ENCODE data around the gene MRPL24.

The MRPL24 gene

GRCh38 chr1:156744786-156745419 lies 4.0 kb upstream of the MRPL24 start:
- FAIRE-seq (no peak), DNase-seq (ENCODE audit: insufficient read length, low spot score) (no peak)

DNA sequence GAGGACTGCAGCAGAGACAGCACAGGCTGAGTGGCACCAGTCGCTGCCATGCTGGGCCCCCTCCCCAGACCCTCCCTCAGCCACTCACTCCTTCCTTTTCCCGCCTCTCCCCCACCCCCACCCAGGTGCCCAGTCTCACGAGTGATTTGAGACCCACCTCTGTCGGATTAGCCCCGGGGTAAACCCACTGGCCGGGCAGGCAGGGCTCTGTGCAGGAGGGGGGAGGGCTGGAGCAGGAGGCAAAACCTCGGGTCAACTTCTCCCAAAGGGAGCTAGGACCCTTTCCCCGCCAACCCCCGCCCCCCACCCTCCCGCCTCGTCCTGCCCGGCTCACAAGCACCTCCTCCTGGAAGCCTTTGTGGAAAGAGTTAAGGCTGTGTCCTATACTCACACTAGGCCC lies 3.5 kb upstream of the MRPL24 start:
- no peak for DNase-seq (ENCODE audit: insufficient read length, low spot score)
- no peak for FAIRE-seq

GRCh38 chr1:156743367-156744302 lies 2.7 kb upstream of the MRPL24 start:
- no peak for DNase-seq (ENCODE audit: insufficient read length, low spot score)
- FAIRE-seq, result no peak

GRCh38 chr1:156742801-156743200 lies 1.9 kb upstream of the MRPL24 start:
- no peak for FAIRE-seq
- no peak for DNase-seq (ENCODE audit: insufficient read length, low spot score)

- DNase-seq (ENCODE audit: insufficient read length, low spot score) (no peak), FAIRE-seq (no peak)
Measured at GRCh38 chr1:156742017-156742416, 1.1 kb upstream of the MRPL24 start.

- no peak for FAIRE-seq
- DNase-seq (ENCODE audit: insufficient read length, low spot score), result no peak
Measured at GRCh38 chr1:156741481-156741983, 644 bp upstream of the MRPL24 start.

GRCh38 chr1:156740237-156740740 lies 599 bp downstream of the MRPL24 start:
- FAIRE-seq (peak; percentile 49), DNase-seq (ENCODE audit: insufficient read length, low spot score) (no peak)

DNA sequence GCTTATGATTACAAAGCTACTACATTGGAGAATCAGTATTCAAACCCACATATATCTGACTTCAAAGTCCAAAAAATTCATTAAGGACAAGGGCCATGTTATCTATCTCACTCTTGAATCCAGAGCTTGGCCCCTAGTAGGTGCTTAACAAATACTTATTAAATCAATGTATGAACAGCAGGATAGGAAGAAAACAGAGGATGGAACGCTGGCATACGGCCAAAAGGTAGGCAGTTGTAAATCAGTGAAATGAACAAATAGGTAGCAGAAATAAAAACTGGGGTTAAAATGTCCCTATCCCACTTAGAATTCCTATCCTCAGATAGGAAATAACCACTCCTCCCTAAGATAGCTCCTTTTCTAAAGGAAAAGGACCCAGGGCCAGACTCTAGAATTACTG lies 2.0 kb downstream of the MRPL24 start:
- FAIRE-seq (no peak), DNase-seq (ENCODE audit: insufficient read length, low spot score) (no peak)

DNA sequence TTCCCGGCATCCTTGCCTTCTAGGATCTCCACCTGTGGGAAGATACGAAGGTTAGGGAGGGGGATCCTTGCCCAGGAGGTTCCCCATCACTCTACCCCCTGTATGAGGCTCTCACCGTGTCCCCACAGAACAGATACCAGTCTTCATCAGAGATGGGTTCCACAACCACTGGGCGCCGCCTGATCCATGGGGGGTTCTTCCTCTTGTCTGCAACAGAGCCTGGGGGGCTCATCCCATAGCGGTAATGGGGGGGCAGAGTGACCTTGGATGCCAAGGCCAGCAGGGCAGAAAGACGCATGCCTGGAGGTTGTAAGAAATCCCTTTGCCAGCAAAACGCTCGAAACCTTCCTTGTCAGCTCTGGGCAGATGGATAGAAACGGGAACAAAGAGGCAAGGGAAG lies 2.5 kb downstream of the MRPL24 start:
- DNase-seq (ENCODE audit: insufficient read length, low spot score), result no peak
- no peak for FAIRE-seq

DNA sequence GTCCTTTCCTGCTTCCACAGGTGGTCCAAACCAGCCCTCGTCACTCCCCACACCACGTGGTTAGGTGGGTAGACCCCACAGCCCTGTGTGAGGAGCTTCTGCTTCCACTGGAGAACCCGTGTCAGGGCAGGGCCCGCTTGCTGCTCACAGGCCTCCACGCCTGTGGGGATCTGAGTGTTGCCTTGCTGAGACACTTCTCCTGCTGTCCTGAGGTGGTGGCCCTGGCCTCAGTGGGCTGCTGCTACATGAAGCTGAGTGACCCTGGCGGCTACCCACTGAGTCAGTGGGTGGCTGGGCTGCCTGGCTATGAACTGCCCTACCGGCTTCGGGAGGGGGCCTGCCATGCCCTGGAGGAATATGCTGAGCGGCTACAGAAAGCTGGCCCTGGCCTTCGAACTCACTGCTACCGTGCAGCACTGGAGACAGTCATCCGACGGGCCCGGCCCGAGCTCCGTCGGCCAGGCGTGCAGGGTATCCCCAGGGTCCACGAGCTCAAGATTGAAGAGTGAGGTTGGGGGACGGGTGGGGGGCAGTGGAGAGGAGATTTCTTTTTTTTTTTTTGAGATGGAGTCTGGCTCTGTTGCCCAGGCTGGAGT lies 6.8 kb downstream of the MRPL24 start:
- FAIRE-seq (no peak), DNase-seq (ENCODE audit: insufficient read length, low spot score) (no peak)

DNA sequence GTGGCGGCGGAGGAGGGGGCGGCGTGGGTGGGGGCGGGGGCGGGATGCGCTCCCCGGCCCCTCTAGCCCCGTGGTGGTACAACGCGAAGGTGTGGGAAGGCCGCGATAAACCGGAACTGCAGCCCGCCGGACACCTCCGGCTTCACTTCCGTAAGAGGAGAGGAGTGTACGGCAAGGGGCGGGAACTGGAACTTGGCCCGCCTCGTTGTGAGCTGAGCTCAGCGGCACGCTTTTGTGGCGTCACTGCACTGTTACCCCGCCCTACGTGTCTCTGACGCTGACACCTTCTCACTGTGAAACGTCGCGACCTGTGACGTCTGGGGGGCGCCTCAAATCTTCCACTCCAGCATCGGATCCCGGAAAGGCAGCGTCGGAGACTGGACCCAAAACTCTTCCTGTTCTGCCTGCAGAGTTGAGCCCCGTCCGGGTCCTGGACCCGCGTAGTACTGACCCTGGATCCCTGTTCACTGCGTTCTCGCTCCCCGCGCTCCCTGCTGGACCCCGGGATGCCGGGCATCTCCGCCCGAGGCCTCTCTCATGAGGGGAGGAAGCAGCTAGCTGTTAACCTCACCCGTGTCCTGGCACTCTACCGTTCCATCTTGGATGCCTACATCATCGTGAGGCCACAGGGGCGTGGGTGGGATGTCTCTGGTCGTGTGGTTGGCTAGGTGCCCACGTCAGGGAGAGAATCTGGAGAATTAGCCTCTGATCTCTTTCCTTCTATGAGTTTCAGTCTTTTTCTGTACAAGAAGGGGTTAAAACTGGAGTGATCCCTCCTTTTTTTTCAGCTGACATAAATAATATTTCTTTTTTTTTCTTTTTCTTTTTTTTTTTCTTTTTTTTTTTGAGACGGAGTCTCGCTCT lies 12.1 kb downstream of the MRPL24 start, which contains the start of gene ISG20L2:
Gene ISG20L2 (minus strand): TSS at position 168 of the 864 bp plus-strand sequence. CDS start 1,114 bp downstream, outside the sequence.
- FAIRE-seq (peak; percentile 95), DNase-seq (ENCODE audit: insufficient read length, low spot score) (peak; percentile 86)

DNA sequence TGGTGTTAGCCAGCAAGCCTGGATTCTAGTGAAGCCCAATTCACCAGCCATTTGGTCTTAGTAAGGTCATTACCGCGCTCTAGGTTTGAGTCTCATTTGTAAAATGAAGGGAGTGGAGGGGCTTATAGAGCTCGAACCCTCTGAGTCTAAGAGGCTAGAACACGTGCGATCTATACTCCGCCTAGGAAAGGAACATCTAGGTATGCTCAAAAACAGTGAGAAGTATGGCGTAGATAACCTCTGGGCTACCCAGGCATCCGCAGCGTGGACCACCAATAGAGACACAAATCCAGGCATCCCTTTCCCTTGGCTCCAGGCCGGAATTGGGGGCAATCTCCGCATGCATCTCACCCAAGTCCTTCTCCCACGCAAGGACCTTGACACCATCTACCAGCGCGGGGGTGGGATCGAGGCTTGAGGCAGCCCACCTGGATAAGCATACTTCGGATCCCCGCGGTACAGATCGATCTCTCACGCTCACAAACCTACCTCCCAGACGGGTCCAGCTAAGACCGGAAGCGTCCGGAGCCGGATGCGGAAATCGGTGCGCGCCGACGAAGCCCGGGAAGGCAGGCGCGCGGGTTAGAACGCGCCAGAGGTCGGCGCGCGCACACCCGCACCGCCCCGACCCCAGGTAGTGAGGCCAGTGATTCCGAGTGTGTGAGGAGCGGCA lies 12.8 kb downstream of the MRPL24 start, which contains the start of gene METTL25B:
Gene METTL25B (plus strand): TSS at position 544 of the 673 bp plus-strand sequence. CDS start 636 bp downstream, outside the sequence.
- no peak for FAIRE-seq
- DNase-seq (ENCODE audit: insufficient read length, low spot score), result peak; percentile 65

DNA sequence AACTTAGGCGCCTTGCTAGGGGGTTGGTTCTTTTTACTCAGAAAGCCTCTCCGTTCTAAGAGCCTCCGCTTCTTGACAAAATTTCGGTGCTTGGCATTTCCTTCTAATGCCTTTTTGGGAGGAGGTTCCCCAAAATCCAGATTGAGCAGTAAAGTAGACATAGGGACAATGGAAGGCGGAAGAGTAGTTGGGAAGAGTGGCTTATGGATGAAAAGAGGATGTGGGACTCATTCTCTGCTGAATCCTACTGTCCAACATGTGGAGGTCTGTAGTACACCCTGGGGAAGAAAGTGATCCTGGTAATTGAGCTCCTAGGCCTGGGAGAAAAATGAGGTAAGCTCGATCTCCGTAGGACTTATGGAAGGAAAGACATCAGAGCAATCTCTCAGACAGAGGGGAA lies 13.4 kb downstream of the MRPL24 start:
- FAIRE-seq (no peak), DNase-seq (ENCODE audit: insufficient read length, low spot score) (no peak)

- FAIRE-seq, result peak; percentile 79
Measured at GRCh38 chr1:156726549-156727226, 14.2 kb downstream of the MRPL24 start.

DNA sequence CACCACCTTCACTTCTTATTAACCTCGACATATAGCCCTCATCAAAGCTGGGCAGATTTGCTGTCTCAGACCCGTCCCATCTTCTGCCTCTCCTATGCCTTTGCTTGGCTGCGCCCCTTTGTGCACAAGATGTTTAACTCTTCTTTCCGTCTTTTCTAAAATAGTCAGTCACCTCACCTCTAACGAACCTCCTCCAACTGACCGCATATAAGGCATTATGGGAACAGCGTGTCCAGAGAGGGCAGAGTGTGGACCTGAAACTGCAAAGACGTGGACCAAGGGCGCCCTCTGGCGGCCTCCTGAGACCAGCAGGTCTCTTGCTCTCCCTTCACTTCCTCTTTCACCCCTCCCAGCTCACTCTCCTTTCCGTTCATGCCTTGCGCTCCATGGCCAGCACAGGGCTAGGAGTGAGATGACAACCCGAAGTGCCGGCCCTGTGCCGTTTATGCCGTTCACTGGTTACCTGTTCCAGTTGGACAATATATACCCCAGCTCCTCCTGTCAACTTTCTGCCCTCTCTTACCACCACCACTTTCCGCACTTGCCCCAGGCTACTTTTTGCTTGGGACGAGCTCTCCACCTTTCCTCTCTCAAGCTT lies 15.1 kb downstream of the MRPL24 start:
- peak; percentile 89 for FAIRE-seq
- DNase-seq (ENCODE audit: insufficient read length, low spot score), result peak; percentile 71

More at GRCh38 chr1:156726549-156727226, 14.2 kb downstream of the MRPL24 start:
- peak; percentile 47 for DNase-seq (ENCODE audit: insufficient read length, low spot score)

GRCh38 chr1:156721535-156721934 lies 19.4 kb downstream of the MRPL24 start:
- no peak for FAIRE-seq
- no peak for DNase-seq (ENCODE audit: insufficient read length, low spot score)

DNA sequence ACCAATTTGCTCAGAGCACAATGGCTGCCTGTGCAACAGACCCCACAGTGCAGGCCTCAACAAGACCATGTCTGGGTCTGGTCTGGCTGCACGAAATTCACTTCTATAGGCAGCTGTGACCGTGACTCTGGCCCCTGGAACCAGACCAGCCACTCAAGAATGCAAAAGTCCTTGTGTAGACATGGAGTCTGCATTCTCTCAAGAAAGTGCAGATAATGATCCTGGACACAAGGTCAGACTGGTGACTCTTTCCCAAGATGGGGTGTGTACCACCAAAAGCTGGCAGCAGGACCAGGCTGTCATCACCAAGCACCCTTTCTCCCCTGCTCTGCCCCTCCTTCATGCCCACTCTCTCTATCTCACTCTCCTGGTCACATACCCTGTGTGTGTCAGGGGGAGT lies 19.8 kb downstream of the MRPL24 start:
- FAIRE-seq (no peak), DNase-seq (ENCODE audit: insufficient read length, low spot score) (no peak)

GRCh38 chr1:156717351-156717750 lies 23.5 kb downstream of the MRPL24 start:
- no peak for DNase-seq (ENCODE audit: insufficient read length, low spot score)
- no peak for FAIRE-seq

Measured in GM19239 (cell line).